Naive thymus-derived CD4-positive, alpha-beta T cell (primary cell): ENCODE results near the gene LKAAEAR1. TPM values are rescaled to one million over a fixed set of nuclear protein-coding genes. Genes with fewer than 3 reads are reported as not detected.
"Not testable (repeated sequence)": the region's sequence is repeated elsewhere in the genome, so short reads cannot be mapped to it uniquely, and the experiment has no call there.

Experiments
- ATAC-seq: fragments of 150-1000 bp; cut with Tn5 transposase; 2 replicates; pipeline ENCODE4 v1.10.0; 2021; ENCODE audit warnings: mild to moderate bottlenecking, moderate library complexity
- CTCF ChIA-PET: fragments of 350-600 bp; sonication (Branson Sonifier 250); formaldehyde crosslinking; loops from one replicate; lab custom pipeline; 2021; ENCODE audit warnings: antibody characterized with exemption; lab: Charles Lee
- POLR2A ChIA-PET: fragments of 350-600 bp; sonication (Branson Sonifier 250); formaldehyde crosslinking; loops from one replicate; lab custom pipeline; 2021; ENCODE audit warnings: antibody characterized with exemption, inconsistent platforms; lab: Charles Lee
- DNase-seq, 9 donors: peaks; one replicate each; pipeline versions ENCODE4 v3.0.0 to v3.0.0-alpha.2; 2020 to 2022; ENCODE audit warnings: mixed read lengths in 1 of 9
- H3K27ac ChIP-seq: one replicate; pipeline ENCODE4 v1.7.0; 2013; ENCODE audit warnings: mild to moderate bottlenecking, low read depth, low read length, moderate library complexity
- H3K27me3 ChIP-seq, 2 donors: one replicate each; pipeline ENCODE4 v1.7.0; 2013; ENCODE audit warnings: low read length in 2 of 2, mild to moderate bottlenecking in 2 of 2, moderate library complexity in 2 of 2; ENCODE audit not compliant: control insufficient read depth in 2 of 2, insufficient read depth in 2 of 2
- H3K36me3 ChIP-seq, 3 experiments: 1 replicate in 2 of 3; 2 replicates in 1 of 3; pipeline ENCODE4 v1.7.0; 2013; ENCODE audit warnings: low read length in 3 of 3, mild to moderate bottlenecking in 3 of 3, moderate library complexity in 1 of 3; ENCODE audit not compliant: insufficient read depth in 3 of 3, control insufficient read depth in 2 of 3
- H3K4me1 ChIP-seq, 2 donors: one replicate each; pipeline ENCODE4 v1.7.0; 2013; ENCODE audit warnings: low read length in 2 of 2, mild to moderate bottlenecking in 2 of 2, moderate library complexity in 1 of 2; ENCODE audit not compliant: control insufficient read depth in 2 of 2, insufficient read depth in 2 of 2
- H3K4me3 ChIP-seq: 2 replicates; pipeline ENCODE4 v1.7.0; 2013; ENCODE audit warnings: mild to moderate bottlenecking, low read length
- H3K9me3 ChIP-seq, 3 experiments: 1 replicate in 2 of 3; 2 replicates in 1 of 3; pipeline ENCODE4 v1.7.0; 2013; ENCODE audit warnings: low read length in 3 of 3; ENCODE audit not compliant: control insufficient read depth in 2 of 3
- H3K27ac Mint-ChIP-seq, 9 donors: one replicate each; pipeline ENCODE4 v1.8.0; 2020 to 2022; ENCODE audit warnings: mixed read lengths in 9 of 9, mild to moderate bottlenecking in 8 of 9, moderate library complexity in 5 of 9, inconsistent platforms in 2 of 9
- H3K27me3 Mint-ChIP-seq, 5 donors: one replicate each; pipeline ENCODE4 v1.8.0; 2021 to 2022; ENCODE audit warnings: mixed read lengths in 5 of 5, mild to moderate bottlenecking in 1 of 5
- H3K36me3 Mint-ChIP-seq, 5 donors: one replicate each; pipeline ENCODE4 v1.8.0; 2020 to 2022; ENCODE audit warnings: mixed read lengths in 5 of 5, mild to moderate bottlenecking in 3 of 5, inconsistent platforms in 1 of 5
- H3K4me1 Mint-ChIP-seq, 7 donors: one replicate each; pipeline ENCODE4 v1.8.0; 2020 to 2022; ENCODE audit warnings: mixed read lengths in 7 of 7, mild to moderate bottlenecking in 3 of 7, inconsistent platforms in 1 of 7
- H3K4me3 Mint-ChIP-seq, 10 donors: one replicate each; pipeline ENCODE4 v1.8.0; 2020 to 2022; ENCODE audit warnings: mild to moderate bottlenecking in 10 of 10, mixed read lengths in 10 of 10, moderate library complexity in 6 of 10, inconsistent platforms in 2 of 10
- H3K9me3 Mint-ChIP-seq, 11 donors: one replicate each; pipeline ENCODE4 v1.8.0; 2020 to 2022; ENCODE audit warnings: mixed read lengths in 11 of 11, mild to moderate bottlenecking in 4 of 11, inconsistent platforms in 1 of 11, moderate library complexity in 1 of 11
- intact Hi-C, 2 donors: fragments of 100-400 bp; cut with micrococcal nuclease; formaldehyde crosslinking; loops; one replicate each; pipeline ENCODE4 v1.15.1; 2023
- polyA plus RNA-seq, 2 donors: library from polyadenylated mRNA; unstranded; fragments of 300-500 nt; fragmentation: Illumina TruSeq; gene quantifications; one replicate each; pipeline ENCODE4 v1.2.3, GENCODE V29; 2021
- total RNA-seq, 6 experiments: library from RNA in 5 of 6; stranded (reverse) in 5 of 6; gene quantifications; 1 replicate in 5 of 6; 2 replicates in 1 of 6; pipeline ENCODE4 v1.2.3 and lab custom pipeline; 2021 to 2026

Gene LKAAEAR1
- total and polyA plus RNA-seq, 7 experiments from 2014 or later: 0.47 to 0.75 (median 0.59) TPM; not detected in 3

GRCh38 chr20:64092258-64093012 is 8.2 kb upstream of the LKAAEAR1 start:
- H3K4me3 Mint-ChIP-seq: no peak overlapping the region

GRCh38 chr20:64091770-64092169 is 7.6 kb upstream of the LKAAEAR1 start:
- Mint-ChIP-seq H3K9me3 (peaks cover 0 to 11% (median 5%) of the 10 kb centered on the region in 11 donors), H3K4me3 (peak overlapping the region in 1 of 10 donors; percentile 36), H3K27me3 (peaks cover 0 to 8% (median 0%) of the 10 kb centered on the region in 5 donors), H3K36me3 (peaks cover 0 to 3% (median 2%) of the 10 kb centered on the region in 5 donors), H3K27ac (no peak overlapping the region), H3K4me1 (peaks cover 0 to 10% (median 3%) of the 10 kb centered on the region in 7 donors)
- no peaks in the 10 kb centered on the region for H3K36me3 ChIP-seq
- H3K9me3 ChIP-seq: peaks cover 0 to 8% (median 0%) of the 10 kb centered on the region in 3 experiments
- ATAC-seq (peak; percentile 7), DNase-seq (no peak)
- H3K4me3 ChIP-seq: no peak overlapping the region
- no peaks in the 10 kb centered on the region for H3K4me1 ChIP-seq
- ChIA-PET POLR2A (interaction anchor here (0.8 kb wide), 1 partner anchor 20 kb away, joined by 3 read pairs; no protein-coding TSS in a partner anchor), CTCF (no interaction called here)
- H3K27ac ChIP-seq: no peak overlapping the region
- no peaks in the 10 kb centered on the region for H3K27me3 ChIP-seq
- intact Hi-C loops: no loop called here

More at GRCh38 chr20:64092258-64093012, 8.2 kb upstream of the LKAAEAR1 start:
- H3K4me1 ChIP-seq: no peaks in the 10 kb centered on the region
- no peaks in the 10 kb centered on the region for H3K27me3 ChIP-seq
- no peaks in the 10 kb centered on the region for H3K36me3 ChIP-seq
- peak; percentile 53 for ATAC-seq
- peak overlapping the region in 3 of 9 donors; percentile 20 to 71 (median 51) for H3K27ac Mint-ChIP-seq
- H3K4me1 Mint-ChIP-seq: peaks cover 0 to 13% (median 3%) of the 10 kb centered on the region in 7 donors
- no peak for DNase-seq
- intact Hi-C loops: no loop called here
- H3K9me3 ChIP-seq: peaks cover 0 to 8% (median 0%) of the 10 kb centered on the region in 3 experiments
- peaks cover 0 to 8% (median 0%) of the 10 kb centered on the region in 5 donors for H3K27me3 Mint-ChIP-seq
- no peak overlapping the region for H3K4me3 ChIP-seq
- H3K9me3 Mint-ChIP-seq: peaks cover 0 to 11% (median 4%) of the 10 kb centered on the region in 11 donors
- ChIA-PET CTCF (no interaction called here), POLR2A (interaction anchor here (0.8 kb wide), 1 partner anchor 21 kb away, joined by 3 read pairs; no protein-coding TSS in a partner anchor)
- no peak overlapping the region for H3K27ac ChIP-seq
- peaks cover 0 to 6% (median 5%) of the 10 kb centered on the region in 5 donors for H3K36me3 Mint-ChIP-seq

- Mint-ChIP-seq H3K4me1 (peaks cover 0 to 6% (median 3%) of the 10 kb centered on the region in 7 donors), H3K9me3 (peaks cover 0 to 16% (median 5%) of the 10 kb centered on the region in 11 donors), H3K27me3 (peaks cover 0 to 10% (median 0%) of the 10 kb centered on the region in 5 donors), H3K4me3 (peak overlapping the region in 1 of 10 donors; percentile 36), H3K27ac (no peak overlapping the region), H3K36me3 (peaks cover 0 to 2% (median 0%) of the 10 kb centered on the region in 5 donors)
- no peak for DNase-seq
- ChIA-PET CTCF (no interaction called here), POLR2A (interaction anchor here (0.8 kb wide), 1 partner anchor 20 kb away, joined by 3 read pairs; no protein-coding TSS in a partner anchor)
- Histone ChIP-seq H3K4me3 (no peak overlapping the region), H3K27me3 (no peaks in the 10 kb centered on the region), H3K36me3 (no peaks in the 10 kb centered on the region), H3K4me1 (no peaks in the 10 kb centered on the region), H3K9me3 (peaks cover 0 to 8% (median 0%) of the 10 kb centered on the region in 3 experiments), H3K27ac (no peak overlapping the region)
- ATAC-seq: no peak
- intact Hi-C loops: no loop called here
Observed at GRCh38 chr20:64091340-64091739, 7.1 kb upstream of the LKAAEAR1 start.

GRCh38 chr20:64090165-64090564 is 6.0 kb upstream of the LKAAEAR1 start:
- DNase-seq: no peak
- Histone ChIP-seq H3K27ac (no peak overlapping the region), H3K9me3 (peaks cover 0 to 8% (median 0%) of the 10 kb centered on the region in 3 experiments), H3K27me3 (no peaks in the 10 kb centered on the region), H3K36me3 (no peaks in the 10 kb centered on the region), H3K4me1 (no peaks in the 10 kb centered on the region), H3K4me3 (no peak overlapping the region)
- Mint-ChIP-seq H3K4me3 (no peak overlapping the region), H3K27ac (no peak overlapping the region), H3K36me3 (peaks cover 0 to 2% (median 0%) of the 10 kb centered on the region in 5 donors), H3K4me1 (peaks cover 0 to 9% (median 3%) of the 10 kb centered on the region in 7 donors), H3K27me3 (peaks cover 0 to 22% (median 0%) of the 10 kb centered on the region in 5 donors), H3K9me3 (peaks cover 0 to 20% (median 5%) of the 10 kb centered on the region in 11 donors)
- CTCF ChIA-PET: no interaction called here
- intact Hi-C loops: no loop called here
- ATAC-seq: no peak
- POLR2A ChIA-PET: no interaction called here

GRCh38 chr20:64088586-64088985 is 4.4 kb upstream of the LKAAEAR1 start:
- H3K4me1 ChIP-seq, H3K36me3 ChIP-seq, POLR2A ChIA-PET, H3K4me3 ChIP-seq, DNase-seq, CTCF ChIA-PET, H3K27ac Mint-ChIP-seq, H3K27ac ChIP-seq, H3K36me3 Mint-ChIP-seq, H3K9me3 ChIP-seq, H3K27me3 ChIP-seq, H3K4me3 Mint-ChIP-seq, ATAC-seq, intact Hi-C loops: not testable (repeated sequence)
- Mint-ChIP-seq H3K9me3 (peaks cover 0 to 20% (median 5%) of the 10 kb centered on the region in 11 donors), H3K4me1 (peaks cover 4 to 15% (median 8%) of the 10 kb centered on the region in 7 donors), H3K27me3 (peaks cover 0 to 31% (median 0%) of the 10 kb centered on the region in 5 donors)

GRCh38 chr20:64087226-64087825 is 3.1 kb upstream of the LKAAEAR1 start:
- H3K27me3 Mint-ChIP-seq: peaks cover 0 to 39% (median 0%) of the 10 kb centered on the region in 5 donors
- H3K4me1 Mint-ChIP-seq: peaks cover 11 to 23% (median 15%) of the 10 kb centered on the region in 7 donors

More at GRCh38 chr20:64087226-64087825, 3.1 kb upstream of the LKAAEAR1 start:
- H3K9me3 ChIP-seq, H3K4me3 ChIP-seq, H3K36me3 ChIP-seq, ATAC-seq, H3K36me3 Mint-ChIP-seq, H3K27ac Mint-ChIP-seq, POLR2A ChIA-PET, H3K27me3 ChIP-seq, intact Hi-C loops, H3K27ac ChIP-seq, H3K4me3 Mint-ChIP-seq, DNase-seq, CTCF ChIA-PET: not testable (repeated sequence)
- peaks cover 9 to 15% of the 10 kb centered on the region in 2 donors for H3K4me1 ChIP-seq
- H3K9me3 Mint-ChIP-seq: peaks cover 0 to 20% (median 5%) of the 10 kb centered on the region in 11 donors
